Ascending aorta (tissue), 2 donors: Measurements from ENCODE around the gene ATP9B. TPM values are rescaled to one million over a fixed set of nuclear protein-coding genes. Genes with fewer than 3 reads are reported as not detected.

Source experiments
- DNase-seq, 2 donors: peaks; one replicate each; pipeline ENCODE4 v3.0.0-alpha.2; 2019; ENCODE audit warnings: low spot score in 2 of 2
- H3K27ac ChIP-seq, 2 donors: fragments of 200-600 bp; sonication (generic); one replicate each; pipeline ENCODE4 v1.5.1; 2016 to 2017; ENCODE audit warnings: mild to moderate bottlenecking in 1 of 2
- H3K27me3 ChIP-seq: fragments of 200-600 bp; sonication (generic); one replicate; pipeline ENCODE4 v1.5.1; 2017
- H3K36me3 ChIP-seq, 2 donors: fragments of 200-600 bp; sonication (generic); one replicate each; pipeline ENCODE4 v1.5.1; 2016
- H3K4me1 ChIP-seq, 2 donors: fragments of 200-600 bp; sonication (generic); one replicate each; pipeline ENCODE4 v1.5.1; 2016 to 2017; ENCODE audit warnings: mild to moderate bottlenecking in 1 of 2
- H3K4me3 ChIP-seq, 2 donors: fragments of 200-600 bp; sonication (generic); one replicate each; pipeline ENCODE4 v1.5.1; 2016 to 2017; ENCODE audit warnings: mild to moderate bottlenecking in 1 of 2
- H3K9me3 ChIP-seq, 2 donors: fragments of 200-600 bp; sonication (generic); one replicate each; pipeline ENCODE4 v1.5.1; 2016
- CTCF ChIP-seq, 3 experiments: fragments of 200-600 bp in 2 of 3; fragments of 450-650 bp in 1 of 3; sonication (generic) in 2 of 3; IDR thresholded peaks; one replicate each; pipeline ENCODE4 v1.5.1; 2016 to 2019; ENCODE audit warnings: antibody characterized with exemption in 3 of 3, mild to moderate bottlenecking in 1 of 3, moderate library complexity in 1 of 3
- intact Hi-C: fragments of 100-400 bp; cut with DNase I; formaldehyde crosslinking; loops from one replicate; pipeline ENCODE4 v1.15.1; 2023
- total RNA-seq: library from RNA; depleted of rRNA; stranded (reverse); fragments of >200 nt; gene quantifications from one replicate; pipeline ENCODE4 v1.1.0, GENCODE V29; 2016

ATP9B gene
- total RNA-seq, 1 donor from 2014 or later, result 14.4 TPM

GRCh38 chr18:79118797-79119196, 49.6 kb downstream of the ATP9B start:
- no peaks in the 10 kb centered on the region for H3K4me1 ChIP-seq
- peaks cover 6 to 10% of the 10 kb centered on the region in 2 donors for H3K36me3 ChIP-seq
- DNase-seq, result no peak
- H3K27ac ChIP-seq, result no peak overlapping the region
- intact Hi-C loops, result no loop called here
- H3K9me3 ChIP-seq, result no peaks in the 10 kb centered on the region
- H3K27me3 ChIP-seq, result no peaks in the 10 kb centered on the region
- TF ChIP-seq CTCF (IDR thresholded peaks at IDR 0.05), result no peak
- H3K4me3 ChIP-seq, result no peak overlapping the region

GRCh38 chr18:79121746-79122474, 52.7 kb downstream of the ATP9B start:
- intact Hi-C loops, result no loop called here
- Histone ChIP-seq H3K27ac (no peak overlapping the region), H3K36me3 (peaks cover 7 to 11% of the 10 kb centered on the region in 2 donors), H3K9me3 (no peaks in the 10 kb centered on the region), H3K27me3 (no peaks in the 10 kb centered on the region), H3K4me3 (no peak overlapping the region), H3K4me1 (no peaks in the 10 kb centered on the region)
- no peak for TF ChIP-seq CTCF (IDR thresholded peaks at IDR 0.05)
- no peak for DNase-seq

- Histone ChIP-seq H3K9me3 (no peaks in the 10 kb centered on the region), H3K4me3 (no peak overlapping the region), H3K36me3 (peaks cover 13 to 20% of the 10 kb centered on the region in 2 donors), H3K27me3 (no peaks in the 10 kb centered on the region), H3K27ac (no peak overlapping the region), H3K4me1 (no peaks in the 10 kb centered on the region)
- TF ChIP-seq CTCF (IDR thresholded peaks at IDR 0.05), result no peak
- intact Hi-C loops, result no loop called here
- no peak for DNase-seq
Observed at GRCh38 chr18:79123948-79124347, 54.8 kb downstream of the ATP9B start.

- no peaks in the 10 kb centered on the region for H3K9me3 ChIP-seq
- intact Hi-C loops, result no loop called here
- no peaks in the 10 kb centered on the region for H3K4me1 ChIP-seq
- no peak for DNase-seq
- no peaks in the 10 kb centered on the region for H3K27me3 ChIP-seq
- H3K36me3 ChIP-seq, result peaks cover 17 to 38% of the 10 kb centered on the region in 2 donors
- H3K27ac ChIP-seq, result no peak overlapping the region
- no peak for TF ChIP-seq CTCF (IDR thresholded peaks at IDR 0.05)
- H3K4me3 ChIP-seq, result no peak overlapping the region
Observed at GRCh38 chr18:79129120-79129519, 59.9 kb downstream of the ATP9B start.

GRCh38 chr18:79133724-79134123, 64.5 kb downstream of the ATP9B start:
- Histone ChIP-seq H3K9me3 (no peaks in the 10 kb centered on the region), H3K4me1 (no peaks in the 10 kb centered on the region), H3K27ac (no peak overlapping the region), H3K27me3 (no peaks in the 10 kb centered on the region), H3K4me3 (no peak overlapping the region), H3K36me3 (peaks cover 5 to 24% of the 10 kb centered on the region in 2 donors)
- TF ChIP-seq CTCF (IDR thresholded peaks at IDR 0.05), result no peak
- DNase-seq, result no peak
- intact Hi-C loops, result no loop called here
